Thymus (tissue), 14 donors: ENCODE measurements around the gene ADRA1B. TPM values are rescaled to one million over a fixed set of nuclear protein-coding genes. Genes with fewer than 3 reads are reported as not detected.

Experiments used
- DNase-seq, 9 donors: peaks; one replicate each; pipeline ENCODE4 v3.0.0-alpha.2; 2013; ENCODE audit warnings: low spot score in 9 of 9, low read depth in 6 of 9, missing footprints in 1 of 9
- H3K27ac ChIP-seq, 2 donors: one replicate each; pipeline ENCODE4 v1.5.1; 2013; ENCODE audit warnings: control low read depth in 1 of 2, low read depth in 1 of 2, low read length in 1 of 2, mild to moderate bottlenecking in 1 of 2, moderate library complexity in 1 of 2
- H3K27me3 ChIP-seq, 2 donors: one replicate each; pipeline ENCODE4 v1.5.1; 2013; ENCODE audit warnings: low read length in 1 of 2; ENCODE audit not compliant: control insufficient read depth in 2 of 2, insufficient read depth in 1 of 2
- H3K36me3 ChIP-seq, 2 donors: one replicate each; pipeline ENCODE4 v1.5.1; 2013; ENCODE audit warnings: low read length in 1 of 2, mild to moderate bottlenecking in 1 of 2, moderate library complexity in 1 of 2; ENCODE audit not compliant: control insufficient read depth in 2 of 2, insufficient read depth in 2 of 2
- H3K4me1 ChIP-seq, 2 donors: one replicate each; pipeline ENCODE4 v1.5.1; 2013; ENCODE audit warnings: low read length in 2 of 2; ENCODE audit not compliant: control insufficient read depth in 2 of 2, insufficient read depth in 2 of 2
- H3K4me3 ChIP-seq, 2 donors: one replicate each; pipeline ENCODE4 v1.5.1; 2013; ENCODE audit warnings: low read length in 2 of 2, control low read depth in 1 of 2, mild to moderate bottlenecking in 1 of 2
- H3K9me3 ChIP-seq, 2 donors: one replicate each; pipeline ENCODE4 v1.5.1; 2013; ENCODE audit warnings: low read length in 1 of 2, mild to moderate bottlenecking in 1 of 2; ENCODE audit not compliant: control insufficient read depth in 2 of 2, insufficient read depth in 1 of 2
- WGBS: extraction: QIAGEN DNeasy Blood & Tissue Kit; methylation state at CpG from one replicate; pipeline ENCODE4 v1.1.7; 2013; 5-methylcytosine and 5-hydroxymethylcytosine counted together
- long read RNA-seq, 10 donors: transcript quantifications; one replicate each; lab custom pipeline, GENCODE V29; 2026
- polyA plus RNA-seq: library from polyadenylated mRNA; stranded (reverse); fragments of 200-250 nt; gene quantifications from one replicate; pipeline ENCODE4 v1.2.3, GENCODE V29; 2013
- total RNA-seq: library from RNA; stranded (reverse); fragments of 120-200 nt; gene quantifications from one replicate; pipeline ENCODE4 v1.2.4, GENCODE V29; 2013
- donor health status: healthy.

ADRA1B gene
- total RNA-seq, result 0.09 TPM
- polyA plus RNA-seq, result 0.18 TPM
- long read RNA-seq, donor 1, result 0 reads
- long read RNA-seq, donor 2, result 0 reads
- long read RNA-seq, donor 3, result 0 reads
- long read RNA-seq, donor 4, result 0 reads
- long read RNA-seq, donor 5, partial matches to known transcripts, result 0 of 1 reads
- long read RNA-seq, donor 5, other reads (novel, unspliced or antisense), result 0 of 1 reads
- long read RNA-seq, donor 6, result 0 reads
- long read RNA-seq, donor 7, result 0 reads
- long read RNA-seq, donor 8, result 0 reads
- long read RNA-seq, donor 9, result 0 reads
- long read RNA-seq, donor 10, result 0 reads

GRCh38 chr5:159915904-159916840 lies at the start of gene ADRA1B:
Gene ADRA1B (plus strand): TSS chr5:159916482. CDS start chr5:159916906, 424 bp downstream.
- peak within 1 kb of the TSS; percentile 13 to 33 for H3K4me3 ChIP-seq
- peaks cover 14 to 53% of the 10 kb centered on the region in 2 donors for H3K27me3 ChIP-seq
- peaks cover 0 to 6% of the 10 kb centered on the region in 2 donors for H3K4me1 ChIP-seq
- WGBS, result 2% methylated on average over 81 of the region's 81 CpGs
- peak in 6 of 9 donors; percentile 3 to 51 (median 20) for DNase-seq
- H3K9me3 ChIP-seq, result no peaks in the 10 kb centered on the region
- H3K27ac ChIP-seq, result no peak within 1 kb of the TSS
- no peaks in the 10 kb centered on the region for H3K36me3 ChIP-seq

- Histone ChIP-seq H3K36me3 (no peaks in the 10 kb centered on the region), H3K4me3 (no peak overlapping the region), H3K4me1 (no peaks in the 10 kb centered on the region), H3K27me3 (no peaks in the 10 kb centered on the region), H3K27ac (no peak overlapping the region), H3K9me3 (no peaks in the 10 kb centered on the region)
- DNase-seq, result no peak
- 93% methylated on average over 2 of the region's 2 CpGs for WGBS
These were observed 42.6 kb upstream of the ADRA1B start for GRCh38 chr5:159873680-159874079.

- no peaks in the 10 kb centered on the region for H3K36me3 ChIP-seq
- H3K9me3 ChIP-seq, result no peaks in the 10 kb centered on the region
- no peak overlapping the region for H3K4me3 ChIP-seq
- H3K4me1 ChIP-seq, result no peaks in the 10 kb centered on the region
- no peaks in the 10 kb centered on the region for H3K27me3 ChIP-seq
- no peak overlapping the region for H3K27ac ChIP-seq
- DNase-seq, result no peak
These were observed 42.0 kb upstream of the ADRA1B start for GRCh38 chr5:159874263-159874662.

GRCh38 chr5:159877016-159877415 lies 39.3 kb upstream of the ADRA1B start:
- Histone ChIP-seq H3K36me3 (no peaks in the 10 kb centered on the region), H3K9me3 (no peaks in the 10 kb centered on the region), H3K4me1 (no peaks in the 10 kb centered on the region), H3K4me3 (no peak overlapping the region), H3K27me3 (no peaks in the 10 kb centered on the region), H3K27ac (no peak overlapping the region)
- no peak for DNase-seq
- 93% methylated on average over 8 of the region's 8 CpGs for WGBS

- no peaks in the 10 kb centered on the region for H3K36me3 ChIP-seq
- no peak overlapping the region for H3K4me3 ChIP-seq
- H3K9me3 ChIP-seq, result no peaks in the 10 kb centered on the region
- no peaks in the 10 kb centered on the region for H3K27me3 ChIP-seq
- no peaks in the 10 kb centered on the region for H3K4me1 ChIP-seq
- 84% methylated on average over 7 of the region's 7 CpGs for WGBS
- no peak for DNase-seq
- no peak overlapping the region for H3K27ac ChIP-seq
These were observed 38.3 kb upstream of the ADRA1B start for GRCh38 chr5:159877894-159878448.

- WGBS, result 4% methylated on average over 11 of the region's 11 CpGs
- no peak overlapping the region for H3K4me3 ChIP-seq
- H3K4me1 ChIP-seq, result no peaks in the 10 kb centered on the region
- no peaks in the 10 kb centered on the region for H3K27me3 ChIP-seq
- peak in 1 of 9 donors; percentile 12 for DNase-seq
- H3K36me3 ChIP-seq, result no peaks in the 10 kb centered on the region
- H3K27ac ChIP-seq, result no peak overlapping the region
- no peaks in the 10 kb centered on the region for H3K9me3 ChIP-seq
These were observed 37.3 kb upstream of the ADRA1B start for GRCh38 chr5:159878988-159879471.

GRCh38 chr5:159880676-159881075 lies 35.6 kb upstream of the ADRA1B start:
- Histone ChIP-seq H3K4me1 (no peaks in the 10 kb centered on the region), H3K4me3 (no peak overlapping the region), H3K27ac (no peak overlapping the region), H3K9me3 (no peaks in the 10 kb centered on the region), H3K36me3 (no peaks in the 10 kb centered on the region), H3K27me3 (no peaks in the 10 kb centered on the region)
- 96% methylated on average over 2 of the region's 2 CpGs for WGBS
- DNase-seq, result no peak

- Histone ChIP-seq H3K4me1 (no peaks in the 10 kb centered on the region), H3K27me3 (no peaks in the 10 kb centered on the region), H3K9me3 (no peaks in the 10 kb centered on the region), H3K36me3 (no peaks in the 10 kb centered on the region), H3K4me3 (no peak overlapping the region), H3K27ac (no peak overlapping the region)
- DNase-seq, result no peak
- WGBS, result 82% methylated on average over 2 of the region's 2 CpGs
These were observed 34.3 kb upstream of the ADRA1B start for GRCh38 chr5:159881967-159882366.

GRCh38 chr5:159883522-159883950 lies 32.7 kb upstream of the ADRA1B start:
- Histone ChIP-seq H3K36me3 (no peaks in the 10 kb centered on the region), H3K27ac (no peak overlapping the region), H3K4me1 (no peaks in the 10 kb centered on the region), H3K4me3 (no peak overlapping the region), H3K9me3 (no peaks in the 10 kb centered on the region), H3K27me3 (no peaks in the 10 kb centered on the region)
- no peak for DNase-seq
